Activated CD4-positive, CD25-positive, alpha-beta regulatory T cell treated with anti-CD3 and anti-CD28 coated beads, Interleukin-2, amount 50 U/mL, for 16 hours (primary cell): ENCODE measurements around the gene RACGAP1.
A peak's percentile ranks its signal among the peaks of the same experiment; 100 is the strongest.

Experiments used
- DNase-seq: peaks from one replicate; pipeline ENCODE4 v3.0.0-alpha.2; 2020; ENCODE audit warnings: low read depth, low spot score

Gene RACGAP1

DNA sequence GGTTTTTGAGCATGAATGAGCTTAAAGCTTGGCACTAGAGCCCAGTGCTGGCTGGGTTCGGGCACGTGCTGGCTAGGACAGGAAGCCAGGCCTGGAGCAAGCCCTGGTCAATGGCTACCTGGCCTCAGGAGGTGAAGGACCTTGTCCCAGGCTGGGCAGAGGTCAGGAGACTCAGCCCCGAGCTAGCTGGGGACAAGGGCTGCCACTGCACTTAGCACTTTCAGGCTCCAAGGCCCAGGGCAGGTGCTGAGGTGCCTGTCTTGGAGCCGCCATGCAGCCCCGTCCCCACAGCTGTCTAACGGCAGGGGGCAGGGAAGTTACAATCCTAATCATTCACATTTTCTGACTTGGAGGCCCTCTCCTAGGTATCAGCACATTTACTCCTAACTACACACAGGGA lies 56.8 kb downstream of the RACGAP1 start:
- DNase-seq, result no peak

DNA sequence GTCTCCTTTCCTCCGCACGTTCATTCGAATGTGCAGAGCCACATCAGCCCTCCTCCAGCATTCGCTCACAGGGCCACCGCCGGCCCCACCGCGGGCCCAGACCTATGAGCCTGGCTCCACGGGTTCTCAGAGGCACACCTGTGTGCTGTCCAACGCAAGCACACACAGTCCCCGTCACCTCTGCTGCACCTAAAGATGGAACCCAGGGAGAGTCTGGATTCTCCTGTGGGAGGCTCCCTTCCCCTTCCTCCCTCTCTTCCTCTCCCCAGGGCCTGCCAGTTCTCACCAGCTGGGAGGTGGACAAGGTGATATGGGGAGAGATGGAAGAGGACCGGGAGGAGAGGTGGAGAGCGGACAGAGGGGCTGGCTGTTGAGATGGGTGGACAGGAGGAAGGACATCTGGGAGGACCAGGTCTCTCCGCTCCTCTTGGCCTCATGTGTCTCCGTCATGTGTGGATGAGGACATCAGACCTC lies 57.5 kb downstream of the RACGAP1 start:
- DNase-seq, result no peak

DNA sequence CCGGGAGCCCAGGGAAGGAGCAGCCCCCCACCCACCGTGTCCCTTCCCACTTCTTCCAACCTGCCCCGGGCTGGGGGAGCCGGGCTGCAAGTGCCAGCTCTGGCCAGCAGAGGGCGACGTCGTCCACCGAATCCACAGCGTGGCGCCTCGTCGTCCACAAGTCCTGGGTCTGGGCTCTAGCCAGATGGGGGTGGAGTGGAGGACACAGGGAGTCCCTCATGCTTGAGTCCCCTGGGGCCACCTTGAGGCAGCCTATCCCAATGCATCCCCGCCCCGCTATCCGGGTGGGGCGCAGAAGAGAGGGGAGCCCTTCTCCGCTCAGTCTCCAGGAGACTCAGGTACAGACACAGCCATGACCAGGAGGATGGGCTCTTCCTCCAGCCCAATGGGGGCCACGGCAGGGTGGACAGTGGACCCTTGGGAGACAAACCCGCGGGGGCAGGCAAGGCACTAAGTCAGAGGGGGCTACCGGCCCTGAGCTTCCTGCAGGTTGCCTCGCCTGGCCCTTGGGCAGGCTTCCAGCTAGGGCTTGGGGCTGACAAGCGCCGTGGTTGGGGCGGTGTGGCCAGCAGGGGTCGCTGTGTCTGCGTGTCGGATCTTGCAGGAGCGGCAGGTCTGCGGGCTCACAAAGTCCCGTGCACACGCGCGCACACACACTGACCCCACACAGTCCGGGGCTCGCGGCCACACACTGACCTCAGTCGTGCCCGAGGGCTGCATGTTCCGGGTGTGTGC lies 58.1 kb downstream of the RACGAP1 start:
- peak; percentile 81 for DNase-seq

DNA sequence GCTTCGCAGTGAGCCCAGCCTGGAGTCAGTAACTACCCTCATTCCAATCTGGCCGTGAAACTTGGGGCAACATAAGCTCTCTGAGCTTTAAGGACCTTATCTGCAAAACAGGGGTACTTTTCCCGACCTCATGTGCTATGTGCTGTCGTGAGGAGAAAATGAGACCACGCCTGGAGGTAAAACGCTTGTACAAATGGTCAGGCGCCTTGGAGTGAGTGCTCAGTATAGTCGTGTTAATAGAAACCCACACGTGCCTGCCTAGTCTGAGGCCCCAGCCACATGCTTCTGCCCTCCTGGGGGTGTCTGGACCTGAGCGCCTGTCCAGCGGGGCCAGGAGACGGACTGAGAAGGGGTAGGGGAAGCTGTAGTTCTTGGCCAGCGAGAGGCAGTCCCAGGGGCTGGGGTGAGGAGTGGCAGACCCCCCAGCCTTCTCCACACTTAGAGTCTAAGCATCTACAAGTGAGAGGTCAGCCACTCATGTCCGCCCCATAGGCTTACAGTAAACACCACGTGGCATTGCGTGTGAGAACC lies 58.7 kb downstream of the RACGAP1 start:
- DNase-seq, result no peak

DNA sequence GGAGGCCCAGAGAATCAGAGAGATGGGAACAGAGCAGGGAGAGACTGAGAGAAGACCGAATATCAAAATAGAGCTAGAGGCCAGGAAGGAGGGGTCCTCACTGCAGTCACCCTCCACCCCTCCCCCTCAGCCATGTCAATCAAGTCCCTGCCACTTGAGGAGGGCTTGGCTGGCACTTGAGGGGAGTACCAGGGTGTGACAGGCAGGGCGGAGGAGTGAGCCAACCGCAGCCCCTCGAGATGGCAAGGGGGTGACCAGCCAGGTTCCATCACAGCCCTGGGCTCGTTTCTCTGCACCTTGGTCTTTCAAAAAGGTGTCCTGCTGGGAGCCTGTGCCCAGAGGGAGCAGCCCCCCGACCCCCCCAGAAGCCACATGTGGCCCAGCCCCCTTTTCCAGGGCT lies 59.5 kb downstream of the RACGAP1 start:
- DNase-seq, result no peak

DNA sequence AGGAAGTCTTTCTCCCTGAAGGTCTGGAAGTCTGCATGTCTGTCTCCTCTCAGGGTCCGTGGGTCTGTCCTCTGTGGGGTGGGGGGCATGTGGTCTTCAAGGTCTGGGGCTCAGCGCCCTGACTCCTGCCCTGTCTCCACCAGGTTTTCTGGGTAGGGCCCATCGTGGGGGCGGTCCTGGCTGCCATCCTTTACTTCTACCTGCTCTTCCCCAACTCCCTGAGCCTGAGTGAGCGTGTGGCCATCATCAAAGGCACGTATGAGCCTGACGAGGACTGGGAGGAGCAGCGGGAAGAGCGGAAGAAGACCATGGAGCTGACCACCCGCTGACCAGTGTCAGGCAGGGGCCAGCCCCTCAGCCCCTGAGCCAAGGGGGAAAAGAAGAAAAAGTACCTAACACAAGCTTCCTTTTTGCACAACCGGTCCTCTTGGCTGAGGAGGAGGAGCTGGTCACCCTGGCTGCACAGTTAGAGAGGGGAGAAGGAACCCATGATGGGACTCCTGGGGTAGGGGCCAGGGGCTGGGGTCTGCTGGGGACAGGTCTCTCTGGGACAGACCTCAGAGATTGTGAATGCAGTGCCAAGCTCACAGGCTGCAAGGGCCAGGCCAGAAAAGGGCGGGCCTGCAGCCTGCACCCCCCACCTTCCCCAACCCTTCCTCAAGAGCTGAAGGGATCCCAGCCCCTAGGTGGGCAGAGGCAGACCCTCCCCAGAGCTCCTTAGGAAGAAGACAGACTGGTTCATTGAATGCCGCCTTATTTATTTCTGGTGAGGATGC lies 60.3 kb downstream of the RACGAP1 start:
- DNase-seq, result no peak

DNA sequence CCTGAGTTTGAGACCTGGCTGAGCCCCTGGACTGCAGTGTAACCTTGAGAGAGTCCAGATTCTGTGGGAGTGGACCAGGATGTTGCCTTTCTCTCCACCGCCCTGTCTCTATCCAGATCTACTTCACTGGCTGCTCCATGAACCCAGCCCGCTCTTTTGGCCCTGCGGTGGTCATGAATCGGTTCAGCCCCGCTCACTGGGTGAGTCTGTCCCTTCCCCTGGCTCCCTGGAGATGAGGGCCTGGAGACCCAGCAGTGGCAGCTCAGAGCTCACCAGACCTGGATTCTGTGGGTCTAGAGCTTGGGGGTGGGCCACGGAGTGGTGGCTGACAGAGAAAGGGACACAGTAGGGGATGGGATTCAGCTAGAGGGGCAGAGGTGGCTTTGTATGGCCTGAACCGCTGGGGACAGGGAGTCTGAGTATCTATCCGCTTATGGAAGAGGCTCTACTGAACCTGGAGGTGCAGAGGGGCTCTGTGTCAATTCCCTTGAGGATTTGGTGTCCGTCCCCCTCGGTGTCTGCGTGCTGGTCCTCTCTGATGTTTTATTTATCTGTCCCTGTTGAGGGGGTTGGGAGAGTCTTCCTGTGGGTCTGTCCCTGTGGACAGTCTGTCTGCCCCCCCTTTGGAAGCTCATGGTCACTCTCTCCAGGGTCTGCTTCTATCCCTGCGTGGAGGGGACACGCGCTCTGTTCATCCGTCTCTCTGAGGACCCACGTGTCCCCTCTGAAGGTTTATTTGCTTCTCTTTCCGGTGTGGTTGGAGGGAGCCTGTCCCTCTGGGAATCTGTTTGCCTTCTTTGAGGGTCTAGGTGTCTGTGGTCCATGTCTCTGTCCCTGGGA lies 61.1 kb downstream of the RACGAP1 start:
- DNase-seq, result no peak

DNA sequence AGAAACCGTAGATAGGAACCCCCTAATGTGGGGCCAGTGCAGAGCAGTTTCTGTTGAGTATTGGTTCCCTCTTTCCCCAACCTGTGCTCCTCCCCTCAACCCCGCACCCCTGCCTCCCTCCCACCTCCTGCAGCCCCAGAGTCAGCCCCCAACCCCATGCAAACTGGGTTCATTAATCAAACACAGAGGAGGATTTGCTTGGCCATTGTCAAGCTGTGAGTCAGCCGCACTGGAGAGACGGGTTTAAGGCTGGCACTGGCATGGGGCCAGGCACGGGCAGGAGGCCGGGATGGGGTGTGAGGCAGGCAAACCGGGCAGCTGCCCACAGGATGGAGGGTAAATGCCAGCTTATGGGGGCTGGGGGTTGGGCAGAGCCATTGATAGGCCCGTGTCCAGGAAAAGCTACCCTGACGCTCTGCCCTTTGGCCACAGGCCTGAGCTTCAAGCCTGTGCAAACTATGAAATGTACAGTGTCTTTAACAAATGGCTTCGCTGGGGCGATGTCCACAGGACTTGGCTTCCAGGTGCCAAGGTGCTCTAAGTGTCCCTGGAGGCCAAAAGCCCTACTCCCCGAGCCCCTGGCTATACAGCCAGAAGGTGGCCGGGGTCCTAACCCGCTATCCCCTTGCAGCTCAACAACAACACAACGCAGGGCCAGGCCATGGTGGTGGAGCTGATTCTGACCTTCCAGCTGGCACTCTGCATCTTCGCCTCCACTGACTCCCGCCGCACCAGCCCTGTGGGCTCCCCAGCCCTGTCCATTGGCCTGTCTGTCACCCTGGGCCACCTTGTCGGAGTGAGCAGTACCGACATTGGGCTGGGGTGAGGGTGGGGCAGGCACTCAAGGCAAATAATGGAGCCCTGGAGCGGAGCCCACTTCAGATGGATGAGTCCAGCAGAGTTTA lies 62.2 kb downstream of the RACGAP1 start:
- no peak for DNase-seq

DNA sequence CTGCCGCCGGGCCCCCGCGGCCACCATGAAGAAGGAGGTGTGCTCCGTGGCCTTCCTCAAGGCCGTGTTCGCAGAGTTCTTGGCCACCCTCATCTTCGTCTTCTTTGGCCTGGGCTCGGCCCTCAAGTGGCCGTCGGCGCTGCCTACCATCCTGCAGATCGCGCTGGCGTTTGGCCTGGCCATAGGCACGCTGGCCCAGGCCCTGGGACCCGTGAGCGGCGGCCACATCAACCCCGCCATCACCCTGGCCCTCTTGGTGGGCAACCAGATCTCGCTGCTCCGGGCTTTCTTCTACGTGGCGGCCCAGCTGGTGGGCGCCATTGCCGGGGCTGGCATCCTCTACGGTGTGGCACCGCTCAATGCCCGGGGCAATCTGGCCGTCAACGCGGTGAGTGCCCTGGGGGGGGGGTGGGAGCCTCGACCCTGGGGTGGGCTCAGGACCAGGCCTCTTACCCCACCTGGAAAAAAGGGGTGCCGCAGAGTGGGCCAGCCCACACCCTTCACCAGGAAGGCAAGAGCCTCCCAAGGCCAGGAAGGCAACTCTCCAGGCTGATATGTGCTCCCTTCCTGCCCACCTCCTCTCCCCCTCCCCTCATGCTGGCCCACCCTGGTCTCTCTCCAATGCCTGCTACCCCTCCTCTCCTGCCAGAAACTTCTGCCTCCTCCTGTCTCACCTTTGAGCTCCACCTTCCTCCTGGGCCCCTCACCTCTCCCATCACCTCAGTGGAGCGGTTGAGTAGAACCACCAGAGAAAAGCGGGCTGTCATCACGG lies 63.1 kb downstream of the RACGAP1 start:
- no peak for DNase-seq

DNA sequence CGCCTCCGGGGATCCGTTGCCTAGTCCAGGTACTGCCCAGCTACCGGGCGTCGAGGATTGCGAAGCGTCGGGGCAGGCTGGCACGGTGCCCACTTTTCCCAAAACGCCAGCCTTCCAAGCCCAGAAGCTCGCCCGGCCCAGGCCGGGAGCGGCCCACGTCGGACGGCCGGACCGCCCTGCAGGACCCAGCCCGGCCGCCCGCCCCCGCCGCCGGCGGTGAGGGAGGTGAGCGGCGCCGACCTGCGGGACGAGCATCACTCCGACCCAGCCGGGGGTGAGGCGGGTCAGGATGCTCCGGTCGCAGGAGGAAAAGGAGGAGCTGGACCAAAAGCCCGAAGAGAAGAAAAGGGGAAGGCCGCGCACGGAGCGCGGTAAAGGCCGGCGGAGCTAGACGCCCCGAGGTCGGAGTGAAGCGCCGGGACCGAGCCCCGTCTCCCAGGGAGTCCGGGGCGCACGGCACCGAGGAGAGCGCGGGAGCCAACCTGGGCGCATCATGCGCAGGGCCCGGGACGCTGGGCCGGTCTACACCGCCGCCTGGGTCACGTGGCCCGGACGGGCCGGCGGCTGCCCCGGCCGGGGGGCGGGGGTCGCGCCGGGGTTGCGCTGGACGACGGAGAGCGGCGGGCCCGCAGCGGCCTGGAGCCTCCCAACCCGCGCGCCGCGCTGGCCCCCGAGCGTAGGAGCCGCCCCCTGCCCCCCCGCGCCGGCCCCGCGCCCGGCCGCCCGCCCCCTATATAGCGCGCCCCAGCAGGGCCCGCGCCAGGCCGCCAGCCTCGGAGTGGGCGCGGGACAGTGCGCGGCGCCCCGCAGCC lies 64.0 kb downstream of the RACGAP1 start, which contains the start of gene AQP5:
Gene AQP5 (plus strand): TSS at position 762 of the 812 bp plus-strand sequence. CDS start 146 bp downstream, outside the sequence.
- DNase-seq, result no peak

DNA sequence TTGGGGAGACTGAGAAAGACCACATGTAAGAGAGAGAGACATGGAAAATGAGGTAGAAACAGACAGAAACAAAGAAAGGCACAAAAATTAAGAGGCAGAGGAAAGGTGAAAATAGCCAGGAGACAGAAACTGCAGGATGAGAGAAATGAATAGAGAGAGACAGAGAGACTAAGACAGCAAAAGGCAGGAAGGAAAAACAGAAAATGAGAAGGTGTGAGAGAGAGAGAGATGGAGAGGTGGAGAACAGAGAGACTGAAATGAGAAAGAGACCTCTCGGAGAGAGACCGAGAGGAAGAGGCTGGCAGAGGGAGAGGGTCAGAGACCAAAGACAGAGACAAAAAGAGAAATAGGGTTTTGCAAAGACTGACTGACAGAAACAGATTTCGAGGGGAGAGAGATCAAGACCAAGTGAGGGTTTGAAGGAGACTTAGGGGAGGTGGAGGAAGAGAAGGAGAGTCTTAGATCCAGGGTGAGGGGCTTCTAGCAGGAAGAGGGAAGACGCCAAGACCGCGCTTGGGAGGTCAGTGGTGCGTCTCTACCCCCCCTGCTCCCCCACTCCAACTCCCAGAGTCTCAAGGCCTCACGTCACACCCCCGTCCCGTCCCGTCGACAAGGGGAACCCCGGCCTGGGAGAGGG lies 64.7 kb downstream of the RACGAP1 start:
- DNase-seq, result no peak

DNA sequence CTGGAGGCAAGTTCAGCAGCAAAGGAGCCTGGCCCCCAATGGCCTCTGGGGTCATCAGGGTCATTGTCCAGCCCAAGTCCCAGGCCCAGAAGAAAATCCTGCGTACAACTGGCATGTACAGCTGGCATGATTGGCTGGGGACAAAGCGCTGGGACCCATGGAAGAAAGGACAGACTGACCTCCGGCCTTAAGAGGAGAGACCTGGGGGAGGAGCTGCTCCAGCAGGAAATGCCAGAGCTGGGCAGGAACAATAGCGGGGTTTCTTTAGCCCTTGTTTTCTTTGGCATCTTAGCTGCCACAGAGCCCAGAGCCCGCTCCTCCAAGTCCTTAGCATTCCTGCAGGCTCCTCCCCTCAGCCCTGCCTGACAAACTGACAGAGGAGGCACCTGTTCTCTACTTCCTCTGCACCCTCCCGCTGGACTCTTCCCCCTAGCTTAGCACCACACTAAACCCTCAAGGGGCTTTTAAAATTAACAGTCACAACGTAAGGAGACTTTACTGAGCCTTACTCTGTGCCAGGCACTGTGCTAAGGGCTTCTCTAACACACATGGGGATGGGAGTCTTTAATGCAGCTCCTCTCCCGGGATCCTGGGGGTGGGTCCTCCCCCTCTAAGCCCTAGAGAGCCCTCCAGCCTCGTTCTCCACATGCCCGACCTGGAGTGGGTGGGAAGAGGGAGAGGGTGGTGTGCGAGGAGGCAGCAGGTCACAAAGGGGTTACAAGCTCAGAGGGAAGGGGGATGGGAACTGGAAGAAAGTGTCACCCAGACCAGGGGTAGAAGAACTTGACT lies 65.4 kb downstream of the RACGAP1 start:
- DNase-seq, result no peak

DNA sequence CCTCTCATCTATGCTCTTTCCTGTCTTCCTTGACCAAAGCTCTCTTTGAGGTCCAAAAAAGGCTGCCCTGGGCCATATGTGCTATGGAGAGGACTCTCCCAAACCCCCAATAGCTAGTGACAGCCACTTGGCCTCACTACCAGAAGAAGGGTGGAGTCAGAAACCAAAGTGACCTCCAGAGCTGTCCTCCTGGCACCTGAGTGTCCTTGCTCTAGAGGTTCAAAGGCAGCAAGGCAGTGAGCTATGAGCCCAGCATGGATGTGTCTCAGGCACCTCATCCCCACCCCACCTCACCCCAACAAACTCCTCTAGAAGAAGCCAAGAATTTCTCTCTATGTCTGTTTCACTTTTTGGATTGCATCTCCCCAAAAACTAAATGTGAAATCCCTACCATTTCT lies 67.7 kb downstream of the RACGAP1 start:
- no peak for DNase-seq

DNA sequence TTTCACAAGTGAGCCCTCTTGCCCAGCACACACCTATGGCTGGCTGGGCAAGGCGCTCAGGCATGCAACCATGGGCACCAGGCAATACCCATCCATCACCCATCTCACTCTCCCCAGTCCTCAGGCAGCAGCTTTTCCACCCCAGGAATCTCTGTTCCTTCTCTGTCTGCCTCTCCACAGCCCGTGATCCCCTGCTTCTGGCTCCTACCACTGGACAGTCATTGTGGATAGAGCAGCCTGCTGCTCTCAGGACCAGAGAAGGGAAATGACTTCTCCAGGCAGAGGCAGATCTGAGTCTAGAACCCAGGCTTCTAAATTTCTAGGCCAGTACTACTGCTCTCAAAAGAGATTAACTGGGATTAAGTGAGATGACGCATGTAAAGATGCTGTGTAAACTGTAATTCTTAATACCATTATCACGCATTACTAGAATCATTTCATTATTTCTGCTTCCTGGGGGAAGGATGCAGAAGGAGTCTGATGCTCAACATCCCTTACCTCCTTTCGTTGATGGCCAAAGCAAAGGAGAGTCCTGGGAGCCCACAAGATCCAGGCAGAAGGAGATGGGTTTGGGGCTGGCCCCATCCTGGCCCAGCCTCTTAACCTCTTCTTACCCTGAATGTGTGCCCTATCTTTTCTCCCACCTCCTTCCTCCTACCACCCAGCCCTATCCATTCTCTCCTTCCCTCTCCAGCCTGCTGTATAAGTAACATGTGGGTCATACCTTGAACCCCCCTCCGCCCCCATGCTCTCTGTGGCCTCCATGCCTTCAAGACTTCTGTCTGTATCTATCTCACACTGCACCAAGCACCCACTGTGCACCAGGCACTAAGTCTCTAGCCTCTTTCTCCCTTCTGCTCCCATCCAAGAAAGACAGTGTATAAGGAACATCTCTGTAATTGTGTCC lies 68.4 kb downstream of the RACGAP1 start:
- no peak for DNase-seq

DNA sequence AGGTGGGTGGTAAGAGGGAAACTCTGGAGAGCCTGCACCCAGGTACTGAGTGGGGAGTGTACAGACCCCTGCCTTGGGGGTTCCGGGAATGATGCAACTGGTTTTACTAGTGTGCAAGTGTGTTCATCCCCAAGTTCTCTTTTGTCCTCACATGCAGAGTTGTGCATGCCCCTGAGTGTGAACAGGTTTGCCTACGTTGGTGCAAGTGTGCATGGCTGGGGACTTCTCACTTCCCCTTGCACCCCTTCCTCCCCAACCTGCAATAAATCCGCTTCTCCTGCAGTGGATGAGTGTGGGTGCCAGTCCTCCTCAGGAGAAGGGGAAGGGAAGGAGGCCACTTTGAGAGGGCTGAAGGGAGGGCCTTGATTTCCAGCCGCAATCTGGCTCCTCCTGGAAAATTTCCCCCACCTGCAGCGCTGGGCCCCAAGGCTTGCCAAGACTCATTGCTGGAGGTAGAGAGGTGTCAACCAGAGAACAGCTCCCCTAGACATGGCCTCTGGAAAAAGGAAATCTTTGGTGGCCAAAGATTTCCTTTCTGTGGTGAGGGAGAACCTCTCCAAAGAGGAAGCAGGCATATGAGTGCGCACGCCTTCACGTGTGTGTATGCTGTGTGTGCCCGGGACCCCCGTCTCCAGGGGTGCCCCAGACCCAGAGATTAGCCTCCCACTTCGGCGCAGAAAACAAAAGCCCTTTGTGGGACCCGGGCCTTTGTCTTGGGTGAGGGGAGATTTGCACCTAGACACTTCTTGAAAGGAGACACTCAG lies 69.2 kb downstream of the RACGAP1 start:
- DNase-seq, result no peak
